ENCODE measurements around the gene HSF5. TPM values are rescaled to one million over a fixed set of nuclear protein-coding genes. Genes with fewer than 3 reads are reported as not detected.

The HSF5 gene
- total and polyA plus RNA-seq, 2 of the 13 experiments (the other 11 are each of a cell fraction or from before 2014, with no cell fraction given): not detected

- no peak for TF ChIP-seq RNF219 (CRISPR knock-in tag; IDR thresholded peaks at IDR 0.05)
- no peak for TF ChIP-seq ZNF264 (CRISPR knock-in tag; IDR thresholded peaks at IDR 0.05)
- TF ChIP-seq BATF2 (CRISPR knock-in tag; IDR thresholded peaks at IDR 0.05): no peak
- TF ChIP-seq ZNF614 (CRISPR knock-in tag; IDR thresholded peaks at IDR 0.05; ENCODE audit: borderline replicate concordance): no peak
- TF ChIP-seq, protein P1, sequence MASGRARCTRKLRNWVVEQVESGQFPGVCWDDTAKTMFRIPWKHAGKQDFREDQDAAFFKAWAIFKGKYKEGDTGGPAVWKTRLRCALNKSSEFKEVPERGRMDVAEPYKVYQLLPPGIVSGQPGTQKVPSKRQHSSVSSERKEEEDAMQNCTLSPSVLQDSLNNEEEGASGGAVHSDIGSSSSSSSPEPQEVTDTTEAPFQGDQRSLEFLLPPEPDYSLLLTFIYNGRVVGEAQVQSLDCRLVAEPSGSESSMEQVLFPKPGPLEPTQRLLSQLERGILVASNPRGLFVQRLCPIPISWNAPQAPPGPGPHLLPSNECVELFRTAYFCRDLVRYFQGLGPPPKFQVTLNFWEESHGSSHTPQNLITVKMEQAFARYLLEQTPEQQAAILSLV (CRISPR knock-in tag; IDR thresholded peaks at IDR 0.05; ENCODE audit: borderline replicate concordance): no peak
- TF ChIP-seq ZMYM4 (CRISPR knock-in tag; IDR thresholded peaks at IDR 0.05): no peak
- TF ChIP-seq ZSCAN30 (CRISPR knock-in tag; IDR thresholded peaks at IDR 0.05): no peak
- no peak for TF ChIP-seq NCOA2 (CRISPR knock-in tag; IDR thresholded peaks at IDR 0.05)
- TF ChIP-seq KDM1A (CRISPR knock-in tag; IDR thresholded peaks at IDR 0.05): no peak
- TF ChIP-seq SIX4 (CRISPR knock-in tag; IDR thresholded peaks at IDR 0.05): no peak
- TF ChIP-seq FLYWCH1 (CRISPR knock-in tag; IDR thresholded peaks at IDR 0.05): no peak
- TF ChIP-seq U2AF1 (optimal IDR thresholded peaks at IDR 0.05; ENCODE audit: low read depth, low read length): no peak
- no peak for TF ChIP-seq ISX (CRISPR knock-in tag; conservative IDR thresholded peaks at IDR 0.05)
- TF ChIP-seq NBN (conservative IDR thresholded peaks at IDR 0.05): no peak
- TF ChIP-seq ZNF883 (CRISPR knock-in tag; IDR thresholded peaks at IDR 0.05; ENCODE audit: not compliant biosample characterization): no peak
- no peak for TF ChIP-seq MEIS1 (CRISPR knock-in tag; IDR thresholded peaks at IDR 0.05; ENCODE audit: borderline replicate concordance)
- peak; percentile 50; the same call in 1 of the 2 replicates for TF ChIP-seq ZMYM3 (CRISPR knock-in tag; IDR thresholded peaks at IDR 0.05)
- TF ChIP-seq SP4 (CRISPR knock-in tag; IDR thresholded peaks at IDR 0.05): no peak
- TF ChIP-seq ZKSCAN8 (CRISPR knock-in tag; IDR thresholded peaks at IDR 0.05; ENCODE audit: borderline replicate concordance): no peak
- TF ChIP-seq HMGXB4 (CRISPR knock-in tag; IDR thresholded peaks at IDR 0.05; ENCODE audit: borderline replicate concordance in 1 of 2, low read depth in 1 of 2): no peak
- TF ChIP-seq ZNF770 (CRISPR knock-in tag; IDR thresholded peaks at IDR 0.05): peak; percentile 92
Measured at GRCh38 chr17:58452738-58453137, 35.5 kb downstream of the HSF5 start (continued).

Measured in HepG2 (cell line).